OCI-LY7 (cell line): Measurements from ENCODE around the gene ERGIC1. TPM values are rescaled to one million over a fixed set of nuclear protein-coding genes. Genes with fewer than 3 reads are reported as not detected.

Experiments
- BruUV-seq: library from RNA; stranded (reverse); fragments of 400-500 nt; replicated peaks from 2 replicates; lab custom pipeline; 2021; lab: Mats Ljungman, UMichigan
- CTCF ChIA-PET: fragments of 300-600 bp; sonication (Branson Sonifier 250); formaldehyde crosslinking; loops from one replicate; lab custom pipeline; 2022; ENCODE audit warnings: antibody characterized with exemption; ENCODE audit not compliant: unreplicated experiment; lab: Charles Lee
- POLR2A ChIA-PET: fragments of 300-600 bp; sonication (Branson Sonifier 250); formaldehyde crosslinking; loops from one replicate; lab custom pipeline; 2022; ENCODE audit warnings: antibody characterized with exemption; lab: Charles Lee
- DNase-seq: peaks from one replicate; pipeline ENCODE4 v3.0.0-alpha.2; 2015; ENCODE audit warnings: low spot score
- H2AFZ ChIP-seq: fragments of 200-600 bp; sonication (generic), shearing (Covaris generic); 2 replicates; pipeline ENCODE4 v1.6.1; 2014; ENCODE audit warnings: mild to moderate bottlenecking, antibody characterized with exemption, low read length, moderate library complexity
- H3K27ac ChIP-seq: fragments of 200-600 bp; sonication (generic); 2 replicates; pipeline ENCODE4 v1.5.1; 2014; ENCODE audit warnings: mixed run types, low read depth, mild to moderate bottlenecking, moderate library complexity, low read length, inconsistent platforms; ENCODE audit not compliant: poor library complexity, severe bottlenecking
- H3K36me3 ChIP-seq: fragments of 200-600 bp; sonication (generic); 2 replicates; pipeline ENCODE4 v1.6.1; 2014; ENCODE audit warnings: mild to moderate bottlenecking, antibody characterized with exemption, low read length, moderate library complexity, mixed read lengths; ENCODE audit not compliant: insufficient read depth
- H3K4me1 ChIP-seq: fragments of 200-600 bp; sonication (generic); 2 replicates; pipeline ENCODE4 v1.5.1; 2014; ENCODE audit warnings: mild to moderate bottlenecking, low read length; ENCODE audit not compliant: insufficient read depth, poor library complexity, severe bottlenecking
- H3K4me2 ChIP-seq: fragments of 200-600 bp; sonication (generic); 2 replicates; pipeline ENCODE4 v1.6.1; 2014; ENCODE audit warnings: mild to moderate bottlenecking, low read length
- H3K4me3 ChIP-seq: fragments of 200-600 bp; sonication (generic); 2 replicates; pipeline ENCODE4 v1.5.1; 2014; ENCODE audit warnings: mild to moderate bottlenecking, low read depth, low read length; ENCODE audit not compliant: poor library complexity, severe bottlenecking
- H3K79me2 ChIP-seq: fragments of 200-600 bp; sonication (generic); 2 replicates; pipeline ENCODE4 v1.6.1; 2016; ENCODE audit warnings: low read depth, mild to moderate bottlenecking, low read length, moderate library complexity, mixed read lengths; ENCODE audit not compliant: insufficient read depth
- H3K9me2 ChIP-seq: fragments of 200-600 bp; sonication (generic); 2 replicates; pipeline ENCODE4 v1.6.1; 2016; ENCODE audit warnings: mild to moderate bottlenecking, low read length, mixed read lengths; ENCODE audit not compliant: insufficient read depth
- H3K9me3 ChIP-seq: fragments of 200-600 bp; sonication (generic); 2 replicates; pipeline ENCODE4 v1.6.1; 2014; ENCODE audit warnings: mild to moderate bottlenecking, mixed run types, low read length, mixed read lengths
- H4K20me1 ChIP-seq: fragments of 200-600 bp; sonication (generic); 2 replicates; pipeline ENCODE4 v1.6.1; 2014; ENCODE audit warnings: mild to moderate bottlenecking, antibody characterized with exemption, low read length, moderate library complexity, mixed read lengths; ENCODE audit not compliant: insufficient read depth
- EZH2phosphoT487 ChIP-seq: fragments of 200-600 bp; sonication (generic); IDR thresholded peaks from 2 replicates; pipeline ENCODE4 v1.6.1; 2018; ENCODE audit warnings: low read depth, borderline replicate concordance, mild to moderate bottlenecking, mixed run types, antibody characterized with exemption, low read length, moderate library complexity, mixed read lengths
- intact Hi-C: fragments of 100-400 bp; cut with micrococcal nuclease; formaldehyde crosslinking; loops from one replicate; pipeline ENCODE4 v1.10.0; 2022; ENCODE audit not compliant: unreplicated experiment
- total RNA-seq, 2 experiments: library from RNA; depleted of rRNA in 1 of 2; stranded (reverse); fragments of >200 nt in 1 of 2; shearing (Covaris generic) in 1 of 2; gene quantifications; 2 replicates each; pipeline ENCODE4 v1.2.3, GENCODE V29; 2014 to 2022
- TF ChIP-seq, protein P1 (sequence below): fragments of 200-600 bp; sonication (generic); conservative IDR thresholded peaks from 2 replicates; pipeline ENCODE4 v1.5.1; 2014; ENCODE audit warnings: mild to moderate bottlenecking, antibody characterized with exemption, low read length, moderate library complexity, mixed read lengths

ERGIC1 gene
- total RNA-seq, 2 experiments from 2014 or later, result 125 to 178 TPM

DNA sequence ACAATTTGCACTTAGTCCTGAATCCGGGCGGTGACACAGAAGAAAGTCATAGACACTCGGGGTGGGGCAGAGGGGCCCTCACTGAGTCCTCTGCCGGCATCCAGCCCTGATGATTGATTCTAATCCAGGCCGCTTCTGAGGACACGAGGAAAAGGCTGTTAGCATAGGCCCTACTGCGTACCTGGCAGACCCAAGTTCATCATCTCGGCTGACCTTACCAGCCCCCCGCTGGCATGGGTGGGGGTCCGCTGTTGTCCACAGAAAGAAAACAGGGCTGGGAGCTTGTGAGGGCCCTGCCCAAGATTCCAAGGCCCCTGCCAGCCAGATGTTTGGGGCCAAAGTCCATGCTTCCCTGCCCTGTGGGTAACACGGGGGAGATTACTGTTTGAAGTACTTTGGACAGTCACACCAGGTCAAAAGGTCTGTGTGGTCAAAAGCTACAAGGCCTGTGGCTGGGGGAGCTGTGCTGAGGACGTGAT lies 24.5 kb downstream of the ERGIC1 start:
- no peak overlapping the region for H3K4me2 ChIP-seq
- H3K27ac ChIP-seq, result no peak overlapping the region
- peaks cover 8% of the 10 kb centered on the region for H3K79me2 ChIP-seq
- CTCF ChIA-PET, result no interaction called here
- peaks cover 3% of the 10 kb centered on the region for H3K4me1 ChIP-seq
- no peaks in the 10 kb centered on the region for H3K9me3 ChIP-seq
- peaks cover 3% of the 10 kb centered on the region; the same call in 1 of the 2 replicates for H4K20me1 ChIP-seq
- no peak overlapping the region for H3K4me3 ChIP-seq
- BruUV-seq, result no TSS peak
- intact Hi-C loops, result no loop called here
- POLR2A ChIA-PET, result interaction anchor here (0.6 to 1.5 kb wide), 2 partner anchors 11 to 395 kb away, joined by 3 to 5 read pairs; no protein-coding TSS in a partner anchor
- H3K36me3 ChIP-seq, result peaks cover 23% of the 10 kb centered on the region; the same call in 1 of the 2 replicates
- DNase-seq, result no peak
- H3K9me2 ChIP-seq, result no peaks in the 10 kb centered on the region
- H2AFZ ChIP-seq, result no peak overlapping the region
- TF ChIP-seq, protein P1, sequence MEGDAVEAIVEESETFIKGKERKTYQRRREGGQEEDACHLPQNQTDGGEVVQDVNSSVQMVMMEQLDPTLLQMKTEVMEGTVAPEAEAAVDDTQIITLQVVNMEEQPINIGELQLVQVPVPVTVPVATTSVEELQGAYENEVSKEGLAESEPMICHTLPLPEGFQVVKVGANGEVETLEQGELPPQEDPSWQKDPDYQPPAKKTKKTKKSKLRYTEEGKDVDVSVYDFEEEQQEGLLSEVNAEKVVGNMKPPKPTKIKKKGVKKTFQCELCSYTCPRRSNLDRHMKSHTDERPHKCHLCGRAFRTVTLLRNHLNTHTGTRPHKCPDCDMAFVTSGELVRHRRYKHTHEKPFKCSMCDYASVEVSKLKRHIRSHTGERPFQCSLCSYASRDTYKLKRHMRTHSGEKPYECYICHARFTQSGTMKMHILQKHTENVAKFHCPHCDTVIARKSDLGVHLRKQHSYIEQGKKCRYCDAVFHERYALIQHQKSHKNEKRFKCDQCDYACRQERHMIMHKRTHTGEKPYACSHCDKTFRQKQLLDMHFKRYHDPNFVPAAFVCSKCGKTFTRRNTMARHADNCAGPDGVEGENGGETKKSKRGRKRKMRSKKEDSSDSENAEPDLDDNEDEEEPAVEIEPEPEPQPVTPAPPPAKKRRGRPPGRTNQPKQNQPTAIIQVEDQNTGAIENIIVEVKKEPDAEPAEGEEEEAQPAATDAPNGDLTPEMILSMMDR, result no peak

DNA sequence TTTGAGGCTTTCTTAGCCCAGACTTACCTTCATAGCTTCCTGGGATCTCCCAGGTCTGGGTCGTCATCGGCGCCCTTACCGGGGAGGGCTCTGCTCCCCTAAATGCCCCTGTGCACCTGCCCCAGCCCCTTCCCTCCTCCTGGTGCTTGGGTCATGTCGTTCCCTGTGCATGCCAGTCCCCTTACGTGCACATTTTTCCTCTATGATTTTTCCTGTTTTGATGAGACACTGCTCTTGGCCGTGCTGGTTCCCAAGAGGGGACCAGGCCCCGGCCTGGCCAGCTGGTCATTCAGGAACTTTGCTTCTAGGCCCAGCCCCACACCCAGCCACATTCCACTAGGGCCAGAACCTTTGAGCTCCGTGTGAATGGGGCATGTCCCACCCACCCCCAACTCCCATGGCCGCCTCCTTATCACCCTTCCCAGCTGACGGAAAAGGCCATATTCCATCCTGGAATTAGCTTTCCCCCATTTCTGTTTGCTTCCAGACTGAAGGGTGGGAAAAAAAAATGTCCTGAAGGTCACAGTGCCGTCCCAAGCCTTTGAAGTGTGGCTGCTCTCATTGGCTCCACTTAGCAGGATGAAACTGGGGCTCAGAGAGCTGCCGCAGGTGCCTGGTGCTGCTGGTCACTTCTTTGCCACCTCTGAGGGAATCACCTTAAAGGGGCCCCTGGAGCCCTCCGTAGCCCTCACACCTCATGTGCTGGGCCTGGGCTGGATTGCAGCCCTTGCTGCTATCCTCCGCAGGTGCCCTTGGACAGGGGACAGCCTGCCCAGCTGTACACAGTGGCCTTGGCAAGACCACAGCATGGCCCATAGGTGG lies 25.1 kb downstream of the ERGIC1 start:
- Histone ChIP-seq H3K4me2 (no peak overlapping the region), H4K20me1 (peaks cover 5% of the 10 kb centered on the region; the same call in 1 of the 2 replicates), H3K4me1 (no peaks in the 10 kb centered on the region), H2AFZ (no peak overlapping the region), H3K27ac (no peak overlapping the region), H3K9me3 (no peaks in the 10 kb centered on the region), H3K36me3 (peaks cover 25% of the 10 kb centered on the region; the same call in 1 of the 2 replicates), H3K9me2 (no peaks in the 10 kb centered on the region), H3K4me3 (no peak overlapping the region), H3K79me2 (peaks cover 8% of the 10 kb centered on the region; the same call in 1 of the 2 replicates)
- ChIA-PET CTCF (no interaction called here), POLR2A (interaction anchor here (1.3 to 1.5 kb wide), 3 partner anchors 10 to 23 kb away, joined by 4 to 5 read pairs (median 4); no protein-coding TSS in a partner anchor)
- TF ChIP-seq, protein P1, result no peak
- no peak for TF ChIP-seq EZH2phosphoT487
- DNase-seq, result no peak
- intact Hi-C loops, result no loop called here
- no TSS peak for BruUV-seq
